Measurements from ENCODE around the gene EDDM13. TPM values are rescaled to one million over a fixed set of nuclear protein-coding genes. Genes with fewer than 3 reads are reported as not detected.
"Not testable (repeated sequence)": the region's sequence is repeated elsewhere in the genome, so short reads cannot be mapped to it uniquely, and the experiment has no call there.

Gene EDDM13, protein sequence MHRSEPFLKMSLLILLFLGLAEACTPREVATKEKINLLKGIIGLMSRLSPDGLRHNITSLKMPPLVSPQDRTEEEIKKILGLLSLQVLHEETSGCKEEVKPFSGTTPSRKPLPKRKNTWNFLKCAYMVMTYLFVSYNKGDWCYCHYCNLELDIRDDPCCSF
- polyA plus RNA-seq = 1 to 10 TPM; 2.8 to 3.0 TPM

DNA sequence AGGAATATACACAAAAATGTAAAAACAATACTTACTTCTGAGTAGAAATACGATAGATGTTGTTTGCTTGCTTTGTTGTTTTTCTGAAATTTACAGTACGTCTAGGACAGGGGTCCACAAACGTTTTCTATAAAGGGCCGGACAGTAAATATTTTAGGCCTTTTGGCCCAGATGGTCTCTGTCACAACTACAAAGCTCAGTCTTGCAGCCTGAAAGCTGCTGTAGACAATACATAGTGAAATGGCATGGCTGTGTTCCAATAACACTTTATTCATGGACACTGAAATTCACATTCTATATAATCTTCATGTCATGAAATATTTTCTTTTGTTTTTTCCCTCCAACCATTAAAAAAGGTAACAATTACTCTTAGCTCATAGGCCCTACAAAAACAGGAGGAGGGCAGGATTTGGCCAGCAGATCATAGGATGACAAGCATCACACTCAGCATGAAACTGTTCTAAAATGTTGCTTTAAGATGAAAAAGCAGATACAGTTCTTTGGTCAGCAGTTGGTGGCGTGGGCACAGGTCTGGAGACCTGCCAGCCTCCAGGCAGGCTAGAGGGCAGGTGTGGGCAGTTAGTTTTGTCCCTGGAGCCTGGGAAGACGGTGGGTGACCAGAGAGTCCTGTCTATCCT, at the start of gene EDDM13:
EDDM13 (plus strand) TSS at position 588 of the 638 bp plus-strand sequence. CDS start 87 bp downstream, outside the sequence.
- WGBS, 2 donors = 79 to 82% methylated on average over 6 of the region's 6 CpGs
- Histone ChIP-seq H3K27ac (ENCODE audit: low read depth in 2 of 2, low read length in 1 of 2) (no peak within 1 kb of the TSS), H3K27me3 (ENCODE audit: control insufficient read depth in 1 of 2, insufficient read depth in 2 of 2, low read length in 2 of 2) (no peaks in the 10 kb centered on the region), H3K9me3 (ENCODE audit: control insufficient read depth in 2 of 2, insufficient read depth in 1 of 2, low read depth in 1 of 2, low read length in 1 of 2) (no peaks in the 10 kb centered on the region), H3K4me3 (ENCODE audit: low read depth in 1 of 2, low read length in 2 of 2) (no peak within 1 kb of the TSS), H3K36me3 (ENCODE audit: control insufficient read depth in 2 of 2, insufficient read depth in 2 of 2, low read length in 1 of 2) (no peaks in the 10 kb centered on the region), H3K4me1 (ENCODE audit: control insufficient read depth in 2 of 2, insufficient read depth in 2 of 2, low read length in 1 of 2) (no peaks in the 10 kb centered on the region)

DNA sequence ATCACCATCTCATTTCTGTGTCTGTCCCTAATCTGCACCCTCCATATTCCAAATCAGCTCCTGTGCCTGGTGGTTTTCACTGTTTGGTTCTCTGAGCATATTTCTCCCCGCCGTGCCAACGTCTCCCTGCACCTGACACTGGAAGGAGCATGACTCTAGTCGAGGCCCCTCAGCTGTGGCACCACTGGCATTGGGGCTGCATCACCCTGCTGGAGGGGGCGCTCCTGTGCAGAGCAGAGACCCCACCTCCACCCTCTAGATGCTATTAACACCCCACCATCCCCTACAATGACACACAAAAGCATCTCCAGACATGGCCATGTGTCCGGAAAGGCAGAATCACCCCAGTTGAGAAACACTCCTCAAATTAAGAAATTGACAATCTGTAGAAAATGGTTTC, 49.6 kb upstream of the EDDM13 start:
- WGBS, 2 donors = 77 to 80% methylated on average over 6 of the region's 6 CpGs
- Histone ChIP-seq H3K36me3 (ENCODE audit: control insufficient read depth in 2 of 2, insufficient read depth in 2 of 2, low read length in 1 of 2) (peaks cover 0 to 7% of the 10 kb centered on the region in 2 donors), H3K4me3 (ENCODE audit: low read depth in 1 of 2, low read length in 2 of 2) (no peak overlapping the region), H3K27ac (ENCODE audit: low read depth in 2 of 2, low read length in 1 of 2) (no peak overlapping the region), H3K4me1 (ENCODE audit: control insufficient read depth in 2 of 2, insufficient read depth in 2 of 2, low read length in 1 of 2) (no peaks in the 10 kb centered on the region), H3K9me3 (ENCODE audit: control insufficient read depth in 2 of 2, insufficient read depth in 1 of 2, low read depth in 1 of 2, low read length in 1 of 2) (no peaks in the 10 kb centered on the region), H3K27me3 (ENCODE audit: control insufficient read depth in 1 of 2, insufficient read depth in 2 of 2, low read length in 2 of 2) (no peaks in the 10 kb centered on the region)

DNA sequence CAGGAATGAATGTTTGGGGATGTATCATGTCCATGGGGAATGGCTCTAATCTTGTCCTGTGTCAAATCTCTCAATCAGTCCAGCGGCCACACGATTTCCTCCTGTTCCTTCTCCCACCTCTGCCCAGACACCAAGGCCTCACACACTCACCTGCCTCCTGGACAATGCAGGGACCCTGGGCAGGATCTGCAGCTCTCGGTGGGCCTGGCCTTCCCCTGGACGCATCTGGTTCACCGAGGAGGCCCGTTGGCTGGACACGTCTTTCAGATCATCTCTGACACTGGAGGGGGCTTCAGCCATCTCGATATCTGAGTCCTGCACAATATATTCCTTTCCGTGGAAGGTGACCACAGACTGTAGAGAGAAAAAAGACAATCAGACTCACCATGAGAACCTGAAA, 49.1 kb upstream of the EDDM13 start:
- no peaks in the 10 kb centered on the region for H3K4me1 ChIP-seq (ENCODE audit: control insufficient read depth in 2 of 2, insufficient read depth in 2 of 2, low read length in 1 of 2)
- WGBS, 2 donors = 94 to 97% methylated on average over 9 of the region's 9 CpGs
- no peak overlapping the region for H3K27ac ChIP-seq (ENCODE audit: low read depth in 2 of 2, low read length in 1 of 2)
- peaks cover 0 to 7% of the 10 kb centered on the region in 2 donors for H3K36me3 ChIP-seq (ENCODE audit: control insufficient read depth in 2 of 2, insufficient read depth in 2 of 2, low read length in 1 of 2)
- H3K4me3 ChIP-seq (ENCODE audit: low read depth in 1 of 2, low read length in 2 of 2) = no peak overlapping the region
- H3K27me3 ChIP-seq (ENCODE audit: control insufficient read depth in 1 of 2, insufficient read depth in 2 of 2, low read length in 2 of 2) = no peaks in the 10 kb centered on the region
- no peaks in the 10 kb centered on the region for H3K9me3 ChIP-seq (ENCODE audit: control insufficient read depth in 2 of 2, insufficient read depth in 1 of 2, low read depth in 1 of 2, low read length in 1 of 2)

DNA sequence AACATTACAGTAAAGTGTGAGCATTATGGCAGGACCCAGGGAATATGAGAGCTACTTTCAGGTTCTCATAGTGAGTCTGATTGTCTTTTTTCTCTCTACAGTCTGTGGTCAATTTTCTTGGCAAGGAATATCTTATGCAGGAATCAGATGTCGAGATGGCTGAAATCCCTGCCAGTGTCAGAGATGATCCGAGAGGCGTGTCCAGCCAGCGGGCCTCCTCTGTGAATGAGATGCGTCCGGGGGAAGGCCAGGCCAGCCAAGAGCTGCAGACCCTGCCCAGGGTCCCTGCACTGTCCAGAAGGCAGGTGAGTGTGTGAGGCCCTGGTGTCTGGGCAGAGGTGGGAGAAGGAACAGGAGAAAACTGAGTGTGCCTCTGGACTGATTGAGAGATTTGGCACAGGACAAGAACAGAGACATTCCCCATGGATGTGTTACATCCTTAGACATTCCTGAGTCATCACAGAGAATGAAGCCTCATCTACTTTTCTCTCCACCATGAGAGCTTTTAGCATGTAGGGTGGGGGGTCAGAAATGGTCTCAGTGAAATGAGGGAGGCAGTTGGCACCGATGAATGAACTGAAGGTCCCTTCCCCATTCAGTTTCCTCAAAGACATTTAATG, 27.3 kb upstream of the EDDM13 start:
- H3K27me3 ChIP-seq (ENCODE audit: control insufficient read depth in 1 of 2, insufficient read depth in 2 of 2, low read length in 2 of 2) = no peaks in the 10 kb centered on the region
- no peaks in the 10 kb centered on the region for H3K36me3 ChIP-seq (ENCODE audit: control insufficient read depth in 2 of 2, insufficient read depth in 2 of 2, low read length in 1 of 2)
- H3K9me3 ChIP-seq (ENCODE audit: control insufficient read depth in 2 of 2, insufficient read depth in 1 of 2, low read depth in 1 of 2, low read length in 1 of 2) = no peaks in the 10 kb centered on the region
- WGBS, 2 donors = 86 to 88% methylated on average over 7 of the region's 7 CpGs
- H3K4me3 ChIP-seq (ENCODE audit: low read depth in 1 of 2, low read length in 2 of 2) = no peak overlapping the region
- H3K27ac ChIP-seq (ENCODE audit: low read depth in 2 of 2, low read length in 1 of 2) = no peak overlapping the region
- no peaks in the 10 kb centered on the region for H3K4me1 ChIP-seq (ENCODE audit: control insufficient read depth in 2 of 2, insufficient read depth in 2 of 2, low read length in 1 of 2)

DNA sequence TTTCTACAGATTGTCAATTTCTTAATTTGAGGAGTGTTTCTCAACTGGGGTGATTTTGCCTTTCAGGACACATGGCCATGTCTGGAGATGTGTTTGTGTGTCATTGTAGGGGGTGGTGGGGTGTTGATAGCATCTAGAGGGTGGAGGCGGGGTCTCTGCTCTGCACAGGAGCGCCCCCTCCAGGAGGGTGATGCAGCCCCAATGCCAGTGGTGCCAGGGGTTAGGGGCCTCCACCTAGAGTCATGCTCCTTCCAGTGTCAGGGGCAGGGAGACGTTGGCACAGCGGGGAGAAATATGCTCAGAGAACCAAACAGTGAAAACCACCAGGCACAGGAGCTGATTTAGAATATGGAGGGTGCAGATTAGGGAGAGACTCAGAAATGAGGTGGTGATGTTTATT, 26.8 kb upstream of the EDDM13 start:
- not testable (repeated sequence) for H3K36me3 ChIP-seq (ENCODE audit: control insufficient read depth in 2 of 2, insufficient read depth in 2 of 2, low read length in 1 of 2); H3K27me3 ChIP-seq (ENCODE audit: control insufficient read depth in 1 of 2, insufficient read depth in 2 of 2, low read length in 2 of 2); H3K4me1 ChIP-seq (ENCODE audit: control insufficient read depth in 2 of 2, insufficient read depth in 2 of 2, low read length in 1 of 2); H3K4me3 ChIP-seq (ENCODE audit: low read depth in 1 of 2, low read length in 2 of 2); H3K9me3 ChIP-seq (ENCODE audit: control insufficient read depth in 2 of 2, insufficient read depth in 1 of 2, low read depth in 1 of 2, low read length in 1 of 2); H3K27ac ChIP-seq (ENCODE audit: low read depth in 2 of 2, low read length in 1 of 2)
- WGBS, 2 donors = 71 to 72% methylated on average over 4 of the region's 4 CpGs

DNA sequence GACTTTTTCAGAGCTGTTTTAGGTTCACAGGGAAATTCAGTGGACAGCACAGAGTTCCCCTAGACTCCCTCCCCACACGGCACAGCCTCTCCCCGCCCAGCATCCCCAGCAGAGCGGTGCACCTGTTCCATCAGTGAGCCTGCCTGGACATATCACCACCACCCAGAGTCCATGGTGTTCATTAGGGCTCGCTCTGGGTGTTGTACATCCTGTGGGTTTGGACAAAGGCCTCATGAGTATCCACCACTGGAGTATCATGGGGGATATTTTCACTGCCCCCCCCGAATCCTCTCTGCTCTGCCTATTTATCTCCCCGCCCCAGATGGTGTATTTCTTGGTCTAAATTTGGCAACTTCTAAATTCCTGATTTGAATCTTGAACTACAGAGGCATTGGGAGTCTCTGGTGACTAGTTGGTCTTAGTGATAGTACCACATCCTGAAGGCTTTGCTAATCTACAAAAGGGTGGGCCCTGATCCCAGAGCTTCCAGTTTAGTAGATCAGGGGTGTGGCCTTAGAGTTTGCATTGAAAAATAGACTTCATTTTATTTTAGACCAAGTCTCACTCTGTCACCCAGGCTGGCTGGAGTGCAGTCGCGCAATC, 23.7 kb upstream of the EDDM13 start:
- H3K4me3 ChIP-seq (ENCODE audit: low read depth in 1 of 2, low read length in 2 of 2); H3K9me3 ChIP-seq (ENCODE audit: control insufficient read depth in 2 of 2, insufficient read depth in 1 of 2, low read depth in 1 of 2, low read length in 1 of 2); H3K27me3 ChIP-seq (ENCODE audit: control insufficient read depth in 1 of 2, insufficient read depth in 2 of 2, low read length in 2 of 2); H3K27ac ChIP-seq (ENCODE audit: low read depth in 2 of 2, low read length in 1 of 2); H3K36me3 ChIP-seq (ENCODE audit: control insufficient read depth in 2 of 2, insufficient read depth in 2 of 2, low read length in 1 of 2); H3K4me1 ChIP-seq (ENCODE audit: control insufficient read depth in 2 of 2, insufficient read depth in 2 of 2, low read length in 1 of 2): not testable (repeated sequence)
- 95 to 96% methylated on average over 8 of the region's 8 CpGs for WGBS, 2 donors

DNA sequence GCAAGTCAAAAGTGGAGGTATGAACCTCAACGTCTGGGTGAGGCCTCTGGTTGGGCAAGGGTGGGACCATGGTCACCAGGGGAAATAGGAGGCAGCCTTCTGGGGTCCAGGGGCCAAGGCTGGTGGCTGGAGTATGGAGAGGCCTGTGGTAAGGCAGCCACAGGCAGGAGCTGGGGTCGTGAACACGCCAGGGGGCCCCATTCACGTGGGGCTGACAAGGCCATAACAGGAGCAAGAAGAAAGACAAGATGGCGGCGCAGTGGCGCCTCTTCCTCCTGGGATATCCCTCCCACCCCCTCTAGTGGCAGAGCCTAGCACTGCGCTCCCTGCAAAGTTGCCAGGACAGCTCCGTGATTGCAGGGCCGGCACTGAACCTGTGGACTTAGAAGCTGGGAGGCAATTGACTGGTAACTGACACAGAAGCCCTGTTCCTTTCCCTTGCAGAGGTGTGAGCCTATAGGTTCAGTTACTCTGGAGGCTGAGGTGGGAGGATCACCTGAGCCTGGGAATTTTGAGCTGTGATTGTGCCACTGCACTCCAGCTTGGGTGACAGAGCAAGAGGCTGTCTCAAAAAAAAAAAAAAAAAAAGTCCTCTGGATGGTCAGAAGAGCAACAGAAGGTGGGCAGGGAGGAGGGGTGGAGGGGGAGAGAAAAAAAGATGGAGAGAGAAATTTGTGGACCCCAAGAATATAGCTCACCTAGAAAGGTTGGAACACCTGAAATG, 19.7 kb upstream of the EDDM13 start:
- Histone ChIP-seq H3K27me3 (ENCODE audit: control insufficient read depth in 1 of 2, insufficient read depth in 2 of 2, low read length in 2 of 2) (no peaks in the 10 kb centered on the region), H3K4me1 (ENCODE audit: control insufficient read depth in 2 of 2, insufficient read depth in 2 of 2, low read length in 1 of 2) (no peaks in the 10 kb centered on the region), H3K27ac (ENCODE audit: low read depth in 2 of 2, low read length in 1 of 2) (no peak overlapping the region), H3K4me3 (ENCODE audit: low read depth in 1 of 2, low read length in 2 of 2) (no peak overlapping the region), H3K9me3 (ENCODE audit: control insufficient read depth in 2 of 2, insufficient read depth in 1 of 2, low read depth in 1 of 2, low read length in 1 of 2) (peaks cover 0 to 3% of the 10 kb centered on the region in 2 donors), H3K36me3 (ENCODE audit: control insufficient read depth in 2 of 2, insufficient read depth in 2 of 2, low read length in 1 of 2) (no peaks in the 10 kb centered on the region)
- 37 to 41% methylated on average over 10 of the region's 10 CpGs for WGBS, 2 donors

DNA sequence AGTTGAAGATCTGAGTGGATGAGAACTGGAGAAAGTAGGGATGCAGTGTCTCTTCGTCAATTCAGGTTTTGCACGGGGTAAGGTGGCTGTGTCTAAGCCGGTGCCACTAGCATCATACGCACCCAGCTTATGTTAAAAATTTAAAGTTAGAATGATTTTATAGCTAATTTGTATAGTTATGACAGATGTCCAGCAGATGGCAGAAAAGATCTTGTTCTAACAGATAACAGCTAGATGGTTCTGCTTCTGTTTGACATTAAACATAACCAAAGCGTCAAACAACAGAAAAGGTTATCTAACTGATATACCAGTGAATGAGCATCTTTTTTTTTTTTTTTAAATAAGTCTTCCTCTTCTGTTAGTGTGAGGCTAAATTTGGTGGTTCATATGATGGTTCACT, 18.8 kb upstream of the EDDM13 start:
- Histone ChIP-seq H3K36me3 (ENCODE audit: control insufficient read depth in 2 of 2, insufficient read depth in 2 of 2, low read length in 1 of 2) (no peaks in the 10 kb centered on the region), H3K27me3 (ENCODE audit: control insufficient read depth in 1 of 2, insufficient read depth in 2 of 2, low read length in 2 of 2) (no peaks in the 10 kb centered on the region), H3K4me1 (ENCODE audit: control insufficient read depth in 2 of 2, insufficient read depth in 2 of 2, low read length in 1 of 2) (no peaks in the 10 kb centered on the region), H3K4me3 (ENCODE audit: low read depth in 1 of 2, low read length in 2 of 2) (no peak overlapping the region), H3K27ac (ENCODE audit: low read depth in 2 of 2, low read length in 1 of 2) (no peak overlapping the region), H3K9me3 (ENCODE audit: control insufficient read depth in 2 of 2, insufficient read depth in 1 of 2, low read depth in 1 of 2, low read length in 1 of 2) (peaks cover 0 to 3% of the 10 kb centered on the region in 2 donors)
- 46 to 50% methylated on average over 5 of the region's 5 CpGs for WGBS, 2 donors

DNA sequence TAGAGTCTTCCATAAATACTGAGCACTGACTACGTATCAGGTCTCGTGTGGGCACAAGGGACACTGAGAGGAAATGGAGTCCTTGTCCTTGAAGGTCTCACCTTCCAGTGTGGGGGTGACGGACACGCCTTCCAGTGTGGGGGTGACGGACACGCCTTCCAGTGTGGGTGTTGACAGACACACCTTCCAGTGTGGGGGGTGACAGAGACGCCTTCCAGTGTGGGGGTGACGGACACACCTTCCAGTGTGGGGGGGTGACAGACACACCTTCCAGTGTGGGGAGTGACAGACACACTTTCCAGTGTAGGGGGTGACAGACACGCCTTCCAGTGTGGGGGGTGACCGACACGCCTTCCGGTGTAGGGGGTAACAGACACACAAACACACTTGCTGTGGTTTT, 14.3 kb upstream of the EDDM13 start:
- H3K36me3 ChIP-seq (ENCODE audit: control insufficient read depth in 2 of 2, insufficient read depth in 2 of 2, low read length in 1 of 2) = no peaks in the 10 kb centered on the region
- no peaks in the 10 kb centered on the region for H3K4me1 ChIP-seq (ENCODE audit: control insufficient read depth in 2 of 2, insufficient read depth in 2 of 2, low read length in 1 of 2)
- no peaks in the 10 kb centered on the region for H3K9me3 ChIP-seq (ENCODE audit: control insufficient read depth in 2 of 2, insufficient read depth in 1 of 2, low read depth in 1 of 2, low read length in 1 of 2)
- 85 to 87% methylated on average over 12 of the region's 12 CpGs for WGBS, 2 donors
- H3K27me3 ChIP-seq (ENCODE audit: control insufficient read depth in 1 of 2, insufficient read depth in 2 of 2, low read length in 2 of 2) = no peaks in the 10 kb centered on the region
- no peak overlapping the region for H3K27ac ChIP-seq (ENCODE audit: low read depth in 2 of 2, low read length in 1 of 2)
- no peak overlapping the region for H3K4me3 ChIP-seq (ENCODE audit: low read depth in 1 of 2, low read length in 2 of 2)
